Measurements from ENCODE around the gene SMYD5.

DNA sequence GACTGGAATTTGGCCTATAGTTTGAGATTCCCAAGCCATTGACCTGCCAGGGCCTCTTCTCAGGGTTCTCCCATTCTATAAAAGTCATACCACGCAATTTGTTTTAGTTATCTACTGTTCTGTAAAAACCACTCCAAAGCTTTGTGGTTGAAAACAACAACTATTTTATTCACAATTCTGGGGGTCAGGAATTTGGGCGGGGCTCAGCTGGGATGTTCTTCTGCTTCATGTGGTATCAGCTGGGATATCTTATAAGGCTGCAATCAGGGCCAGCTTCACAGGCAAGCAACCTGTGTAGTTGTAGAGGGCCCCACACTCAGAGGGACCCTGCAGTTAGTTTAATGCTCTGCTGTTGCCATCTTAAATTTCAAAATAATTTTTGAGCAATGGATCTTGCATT, 28.1 kb upstream of the SMYD5 start:
- TF ChIP-seq, protein P1, sequence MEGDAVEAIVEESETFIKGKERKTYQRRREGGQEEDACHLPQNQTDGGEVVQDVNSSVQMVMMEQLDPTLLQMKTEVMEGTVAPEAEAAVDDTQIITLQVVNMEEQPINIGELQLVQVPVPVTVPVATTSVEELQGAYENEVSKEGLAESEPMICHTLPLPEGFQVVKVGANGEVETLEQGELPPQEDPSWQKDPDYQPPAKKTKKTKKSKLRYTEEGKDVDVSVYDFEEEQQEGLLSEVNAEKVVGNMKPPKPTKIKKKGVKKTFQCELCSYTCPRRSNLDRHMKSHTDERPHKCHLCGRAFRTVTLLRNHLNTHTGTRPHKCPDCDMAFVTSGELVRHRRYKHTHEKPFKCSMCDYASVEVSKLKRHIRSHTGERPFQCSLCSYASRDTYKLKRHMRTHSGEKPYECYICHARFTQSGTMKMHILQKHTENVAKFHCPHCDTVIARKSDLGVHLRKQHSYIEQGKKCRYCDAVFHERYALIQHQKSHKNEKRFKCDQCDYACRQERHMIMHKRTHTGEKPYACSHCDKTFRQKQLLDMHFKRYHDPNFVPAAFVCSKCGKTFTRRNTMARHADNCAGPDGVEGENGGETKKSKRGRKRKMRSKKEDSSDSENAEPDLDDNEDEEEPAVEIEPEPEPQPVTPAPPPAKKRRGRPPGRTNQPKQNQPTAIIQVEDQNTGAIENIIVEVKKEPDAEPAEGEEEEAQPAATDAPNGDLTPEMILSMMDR (IDR thresholded peaks at IDR 0.05) = no peak
- no peak for TF ChIP-seq POLR2A (IDR thresholded peaks at IDR 0.05)
